HepG2 (cell line): Measurements from ENCODE around the gene OASL. TPM values are rescaled to one million over a fixed set of nuclear protein-coding genes. Genes with fewer than 3 reads are reported as not detected.

ENCODE experiments used
- BRF2 ChIP-seq: sonication (generic); formaldehyde crosslinking; IDR thresholded peaks from 2 replicates; pipeline ENCODE4 v1.8.1; 2022; ENCODE audit warnings: mild to moderate bottlenecking, missing genetic modification reagents
- CERS6 ChIP-seq: sonication (generic); formaldehyde crosslinking; IDR thresholded peaks from 2 replicates; pipeline ENCODE4 v1.5.0; 2020; ENCODE audit warnings: missing genetic modification reagents
- ETV6 ChIP-seq: sonication (generic); formaldehyde crosslinking; conservative IDR thresholded peaks from 2 replicates; pipeline ENCODE4 v1.4.0; 2020; ENCODE audit warnings: missing genetic modification reagents
- FOXO1 ChIP-seq: sonication (generic); formaldehyde crosslinking; IDR thresholded peaks from 2 replicates; pipeline ENCODE4 v1.4.0; 2020; ENCODE audit warnings: missing genetic modification reagents
- GMEB2 ChIP-seq: IDR thresholded peaks from 2 replicates; pipeline ENCODE4 v1.6.1; 2016; ENCODE audit warnings: missing biosample characterization, missing genetic modification reagents, low read depth
- HNRNPH1 ChIP-seq: fragments of 200-400 bp; formaldehyde crosslinking; optimal IDR thresholded peaks from 2 replicates; pipeline ENCODE3; 2017; ENCODE audit warnings: mild to moderate bottlenecking, low read depth, low read length
- HNRNPLL ChIP-seq: fragments of 200-400 bp; formaldehyde crosslinking; IDR thresholded peaks from 2 replicates; pipeline ENCODE4 v1.6.1; 2017; ENCODE audit warnings: mild to moderate bottlenecking, low read depth, low read length; ENCODE audit not compliant: poor library complexity, severe bottlenecking
- LRRFIP1 ChIP-seq: sonication (generic); formaldehyde crosslinking; conservative IDR thresholded peaks from 2 replicates; pipeline ENCODE4 v1.4.0; 2020; ENCODE audit warnings: missing genetic modification reagents
- MED13 ChIP-seq: sonication (generic); formaldehyde crosslinking; IDR thresholded peaks from 2 replicates; pipeline ENCODE4 v1.5.0; 2020; ENCODE audit warnings: missing genetic modification reagents
- MLXIP ChIP-seq: sonication (generic); formaldehyde crosslinking; IDR thresholded peaks from 2 replicates; pipeline ENCODE4 v1.9.0; 2021; ENCODE audit warnings: missing genetic modification reagents, borderline replicate concordance
- SOX5 ChIP-seq: IDR thresholded peaks from 2 replicates; pipeline ENCODE4 v1.6.1; 2016; ENCODE audit warnings: borderline replicate concordance
- THRA ChIP-seq: sonication (generic); formaldehyde crosslinking; IDR thresholded peaks from 2 replicates; pipeline ENCODE4 v1.4.0; 2020; ENCODE audit warnings: missing genetic modification reagents, borderline replicate concordance
- ZBTB7B ChIP-seq: sonication (generic); formaldehyde crosslinking; IDR thresholded peaks from 2 replicates; pipeline ENCODE4 v1.4.0; 2020; ENCODE audit warnings: missing genetic modification reagents
- ZFY ChIP-seq: sonication (generic); formaldehyde crosslinking; IDR thresholded peaks from 2 replicates; pipeline ENCODE4 v1.4.0; 2020; ENCODE audit warnings: missing genetic modification reagents
- ZNF547 ChIP-seq: sonication (generic); formaldehyde crosslinking; IDR thresholded peaks from 2 replicates; pipeline ENCODE4 v1.5.1; 2020; ENCODE audit warnings: mild to moderate bottlenecking, missing genetic modification reagents
- ZNF703 ChIP-seq: sonication (generic); formaldehyde crosslinking; IDR thresholded peaks from 2 replicates; pipeline ENCODE4 v1.5.1; 2020; ENCODE audit warnings: missing genetic modification reagents, mild to moderate bottlenecking, moderate library complexity, borderline replicate concordance
- ZNF75D ChIP-seq: sonication (generic); formaldehyde crosslinking; IDR thresholded peaks from 2 replicates; pipeline ENCODE4 v1.8.1; 2023; ENCODE audit warnings: missing genetic modification reagents, mild to moderate bottlenecking, borderline replicate concordance
- ZNF766 ChIP-seq: sonication (generic); formaldehyde crosslinking; IDR thresholded peaks from 2 replicates; pipeline ENCODE4 v1.5.0; 2020; ENCODE audit warnings: missing genetic modification reagents, borderline replicate concordance
- ZNF841 ChIP-seq: sonication (generic); formaldehyde crosslinking; IDR thresholded peaks from 2 replicates; pipeline ENCODE4 v1.8.1; 2023; ENCODE audit warnings: missing genetic modification reagents, borderline replicate concordance
- polyA plus RNA-seq, 8 experiments: library from polyadenylated mRNA; depleted of rRNA in 3 of 8; stranded (reverse) in 7 of 8; unstranded in 1 of 8; fragments of >200 nt; fragmentation: Illumina TruSeq in 4 of 8; extraction: Trizol in 4 of 8; gene quantifications; 2 replicates each; pipeline versions ENCODE4 v1.2.1 to v1.2.3, GENCODE V29; 2011 to 2016; ENCODE audit warnings: low read depth in 4 of 8, missing spikeins in 1 of 8, mixed read lengths in 1 of 8; ENCODE audit not compliant: insufficient read depth in 1 of 8
- total RNA-seq, 5 experiments: library from RNA; depleted of rRNA; stranded (reverse); fragments of >200 nt; fragmentation: Illumina TruSeq; extraction: Trizol; gene quantifications; 2 replicates each; pipeline ENCODE4 v1.2.3, GENCODE V29; 2016; ENCODE audit warnings: low read depth in 1 of 5

Gene OASL
- total and polyA plus RNA-seq, 2 of the 13 experiments (the other 11 are each of a cell fraction or from before 2014, with no cell fraction given) = 0.11 to 0.22 TPM

- TF ChIP-seq HNRNPLL (no peak), BRF2 (CRISPR knock-in tag) (no peak), GMEB2 (CRISPR knock-in tag) (no peak), THRA (CRISPR knock-in tag) (peak; percentile 51; the same call in 1 of the 2 replicates), FOXO1 (CRISPR knock-in tag) (peak; percentile 84), ZNF766 (no peak), ZNF841 (CRISPR knock-in tag) (no peak), MED13 (CRISPR knock-in tag) (no peak), CERS6 (CRISPR knock-in tag) (no peak), ZBTB7B (CRISPR knock-in tag) (0 out of 2 replicates have a peak, but pooled peaks have one; percentile 42), ZNF75D (CRISPR knock-in tag) (no peak), ZFY (CRISPR knock-in tag) (no peak), SOX5 (peak; percentile 27; the same call in 1 of the 2 replicates), ZNF547 (CRISPR knock-in tag) (no peak), MLXIP (no peak), LRRFIP1 (CRISPR knock-in tag) (no peak), ZNF703 (CRISPR knock-in tag) (no peak), ETV6 (CRISPR knock-in tag) (no peak), HNRNPH1 (no peak)
These were observed 54.6 kb downstream of the OASL start (continued) for GRCh38 chr12:120984351-120984898.
